ENCODE measurements around the gene LENEP.

LENEP gene

DNA sequence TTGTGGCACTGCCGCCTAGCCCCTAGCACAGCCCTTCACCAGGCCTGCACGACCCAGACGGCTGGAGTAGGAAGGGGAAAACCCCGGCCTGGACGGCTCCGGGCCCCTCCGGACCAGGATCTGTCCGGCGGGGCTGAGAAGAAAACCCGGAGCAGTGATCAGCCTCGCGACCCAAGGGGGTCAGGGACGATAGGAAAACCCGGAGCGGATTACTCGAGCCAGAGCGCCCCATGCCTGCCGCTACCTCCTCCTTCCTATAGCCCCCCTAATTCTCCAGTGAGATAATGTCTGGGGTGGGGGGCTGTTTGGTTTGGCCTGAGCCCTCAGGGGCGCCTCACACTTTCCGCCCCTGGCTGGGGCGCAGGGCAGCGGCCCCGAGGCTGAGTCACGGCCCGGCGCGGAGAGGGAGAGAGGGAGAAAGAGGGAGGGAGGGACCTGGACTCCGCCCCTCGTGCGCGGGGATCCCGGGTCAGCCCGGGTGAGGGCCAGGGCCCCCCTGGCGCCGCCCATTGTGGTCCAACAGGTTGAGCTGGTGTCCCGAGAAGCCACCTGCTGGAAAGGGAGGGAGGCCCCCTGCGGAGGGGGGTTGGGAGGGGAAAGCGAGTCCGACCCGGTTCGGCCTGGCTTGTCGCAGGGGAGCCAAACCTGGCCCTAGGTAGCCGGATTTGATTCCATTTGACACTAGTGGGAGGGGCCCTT is 7.5 kb downstream of the LENEP start:
- peak; percentile 91 for DNase-seq

DNA sequence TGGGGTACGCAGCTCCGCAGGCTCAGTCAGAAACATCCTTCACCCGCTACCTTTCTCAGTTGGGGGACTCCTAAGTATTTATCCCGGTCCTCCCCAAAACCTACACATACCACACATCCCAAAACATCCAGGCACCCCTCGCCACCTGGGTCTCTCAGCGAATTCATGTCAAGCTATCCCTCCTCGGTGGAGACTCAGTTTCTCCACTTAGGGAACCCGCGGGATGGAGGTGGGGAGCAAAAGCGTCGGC is 8.0 kb downstream of the LENEP start:
- DNase-seq, result no peak

GRCh38 chr1:155001675-155002463 is 8.5 kb downstream of the LENEP start:
- peak; percentile 100 for DNase-seq

DNA sequence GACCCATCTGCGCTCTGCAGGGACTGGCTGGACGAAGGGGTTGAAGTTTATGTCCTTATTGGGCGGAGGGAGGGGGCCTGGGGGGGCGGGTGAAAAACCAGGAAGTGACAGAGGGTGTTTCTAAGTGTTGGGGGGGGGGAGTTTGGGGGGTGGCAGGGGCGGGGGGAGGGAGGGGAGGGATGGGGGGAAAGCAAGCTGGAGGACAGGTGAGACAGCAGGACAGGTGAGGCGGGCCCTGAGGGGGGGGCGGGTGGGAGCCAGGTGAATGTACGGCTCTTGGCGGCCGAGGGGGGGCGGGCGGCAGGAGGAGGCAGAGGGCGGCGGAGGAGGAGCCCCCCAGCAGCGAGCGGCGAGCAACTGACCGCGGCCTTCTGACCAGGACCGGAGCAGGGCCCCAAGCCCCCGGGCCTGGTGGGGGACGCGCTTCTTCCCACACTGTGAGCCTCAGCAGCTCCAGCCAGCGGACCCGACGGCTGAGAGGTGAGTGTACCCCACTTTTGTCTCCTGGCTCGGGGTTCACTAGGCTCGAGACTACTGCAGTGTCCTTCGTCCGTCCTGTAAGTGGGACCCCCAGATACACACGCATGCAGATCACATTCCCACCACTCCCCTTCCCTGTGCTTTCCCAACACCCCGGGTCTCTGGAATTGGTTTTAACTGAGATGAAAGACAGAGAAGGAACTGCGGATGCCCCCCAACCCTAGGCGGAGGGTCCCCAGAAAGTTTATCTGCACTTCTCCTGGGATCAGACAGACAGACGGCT is 9.3 kb downstream of the LENEP start, which contains the start of gene ZBTB7B:
Gene ZBTB7B (plus strand): TSS at position 339 of the 763 bp plus-strand sequence. CDS start 11,859 bp downstream, outside the sequence.
- DNase-seq, result peak; percentile 72

DNA sequence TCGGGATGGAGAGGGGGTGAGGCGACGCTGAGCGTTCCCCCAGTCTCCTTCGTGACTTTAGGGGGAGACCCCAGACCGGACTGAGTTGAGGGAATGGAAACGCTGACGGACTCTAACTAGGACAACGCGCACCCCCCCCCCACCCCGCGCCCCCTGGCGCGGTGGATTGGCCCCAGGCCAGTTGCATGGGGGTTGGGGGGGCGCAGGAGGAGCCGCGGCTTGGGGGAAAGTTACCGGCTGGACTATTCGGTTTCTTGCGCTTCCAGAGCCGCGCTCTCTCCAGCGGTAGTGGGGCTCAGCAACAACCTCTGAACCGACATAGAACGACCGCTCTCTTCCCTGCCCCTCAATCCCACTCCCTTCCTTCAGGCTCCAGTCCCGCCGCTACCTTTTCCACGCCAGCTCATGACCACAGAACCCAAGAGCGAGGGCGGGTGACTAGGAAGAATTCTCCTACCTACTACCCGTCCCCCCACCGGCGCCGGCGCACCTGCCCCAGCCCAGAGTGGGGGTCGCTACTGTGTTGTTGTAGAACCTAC is 9.9 kb downstream of the LENEP start:
- peak; percentile 69 for DNase-seq

GRCh38 chr1:155003766-155004351 is 10.5 kb downstream of the LENEP start:
- DNase-seq, result no peak

GRCh38 chr1:155004352-155005075 is 11.1 kb downstream of the LENEP start:
- DNase-seq, result no peak

- DNase-seq, result no peak
Observed at GRCh38 chr1:155005076-155006011, 12.0 kb downstream of the LENEP start.

- no peak for DNase-seq
Observed at GRCh38 chr1:155006601-155007101, 13.3 kb downstream of the LENEP start.

DNA sequence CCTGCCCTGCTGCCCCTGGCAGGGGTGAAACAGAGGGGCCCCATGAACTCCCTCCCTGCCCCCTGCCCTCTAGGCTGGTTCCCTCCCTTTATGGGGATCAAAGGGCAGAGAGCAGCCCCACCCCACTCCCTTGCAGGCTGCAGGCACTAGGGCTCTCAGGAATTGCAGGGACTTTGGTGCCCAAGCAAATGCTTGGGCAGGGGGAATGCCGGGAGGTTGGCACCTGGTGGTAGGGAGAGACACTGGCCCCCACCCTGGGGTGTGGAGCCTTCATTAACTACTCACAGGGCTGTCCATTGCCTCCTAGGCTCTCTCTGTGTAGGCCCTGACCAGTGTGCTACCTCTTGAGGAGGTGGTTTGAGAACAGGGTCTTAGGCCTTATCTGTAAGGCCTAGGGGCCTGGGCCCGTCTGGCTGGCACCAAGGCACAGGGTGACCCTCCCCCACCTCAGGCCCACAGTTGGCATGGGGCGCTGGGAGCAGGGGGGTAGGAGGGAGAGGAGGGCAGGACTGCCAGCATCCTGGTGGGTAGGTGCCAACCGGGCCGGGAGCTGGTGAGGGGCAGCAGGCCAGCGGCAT is 14.0 kb downstream of the LENEP start:
- DNase-seq, result no peak

DNA sequence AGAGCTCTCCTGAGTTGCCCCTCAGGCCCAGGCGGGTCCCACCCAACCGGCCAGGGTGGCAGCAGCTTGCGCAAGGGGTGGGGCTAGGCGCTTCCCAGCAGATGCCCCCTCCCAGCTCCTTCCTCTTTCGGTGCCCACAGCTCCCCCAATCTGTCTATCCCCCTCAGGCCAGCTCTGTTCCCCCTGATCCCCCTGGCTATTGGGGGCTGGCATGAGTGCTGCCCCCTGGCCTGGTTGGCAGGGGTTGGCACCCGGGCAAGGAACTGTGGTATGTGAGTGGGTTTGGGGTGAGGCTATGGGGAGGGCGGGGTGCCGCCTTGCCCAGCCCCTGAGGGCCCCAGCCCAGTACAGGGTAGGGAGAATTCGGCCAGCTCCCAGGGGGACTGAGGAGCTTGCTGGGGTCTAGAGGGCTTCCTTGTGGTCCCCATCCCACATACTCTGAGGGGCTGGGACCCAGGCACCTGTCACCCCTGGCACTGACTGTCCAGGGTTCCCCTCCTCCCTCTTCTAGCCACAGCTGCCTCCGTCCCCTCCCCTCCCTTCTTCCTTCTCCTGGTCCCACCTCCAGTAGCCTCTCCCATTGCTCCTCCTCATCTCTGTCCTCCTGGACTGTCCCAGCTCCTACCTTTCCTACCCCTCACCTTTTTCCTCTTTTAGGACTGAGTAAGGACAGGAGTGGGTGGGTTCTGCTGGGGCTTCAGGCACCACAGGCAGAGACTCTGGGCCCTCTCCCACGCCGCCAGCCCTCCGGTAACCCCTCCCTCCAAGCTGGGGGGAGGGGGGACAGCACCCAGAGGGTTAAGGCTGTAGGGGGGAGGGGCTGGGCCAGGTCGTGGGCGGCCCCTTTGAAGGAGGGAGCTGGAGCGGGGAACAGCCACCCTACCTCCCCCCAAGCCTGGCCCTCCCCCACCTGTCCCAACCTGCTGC is 14.9 kb downstream of the LENEP start:
- DNase-seq, result no peak

DNA sequence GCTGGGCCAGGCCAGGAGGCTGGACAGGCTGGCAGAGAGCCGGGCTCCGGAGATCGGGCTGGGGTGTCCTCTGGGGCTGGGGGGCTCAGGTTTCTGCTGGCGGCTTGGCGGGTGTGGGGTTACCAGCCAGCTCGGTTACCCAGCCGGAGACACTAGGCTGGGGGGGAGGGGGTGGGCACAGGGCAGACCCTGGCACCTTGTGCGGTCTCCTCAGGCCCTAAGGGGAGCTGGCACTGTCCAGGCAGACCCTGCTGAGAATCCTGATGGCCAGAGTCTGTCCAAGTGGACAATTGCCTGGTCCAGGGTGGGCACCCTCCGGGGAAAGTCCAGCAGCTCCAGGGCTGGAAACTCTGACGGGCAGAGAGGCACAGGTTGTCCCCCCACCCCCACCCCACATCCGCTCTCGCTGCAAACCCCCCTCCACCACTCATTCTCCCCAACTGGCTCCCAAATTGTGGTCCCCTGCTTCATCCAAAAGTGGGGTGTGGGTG is 15.9 kb downstream of the LENEP start:
- DNase-seq, result no peak

DNA sequence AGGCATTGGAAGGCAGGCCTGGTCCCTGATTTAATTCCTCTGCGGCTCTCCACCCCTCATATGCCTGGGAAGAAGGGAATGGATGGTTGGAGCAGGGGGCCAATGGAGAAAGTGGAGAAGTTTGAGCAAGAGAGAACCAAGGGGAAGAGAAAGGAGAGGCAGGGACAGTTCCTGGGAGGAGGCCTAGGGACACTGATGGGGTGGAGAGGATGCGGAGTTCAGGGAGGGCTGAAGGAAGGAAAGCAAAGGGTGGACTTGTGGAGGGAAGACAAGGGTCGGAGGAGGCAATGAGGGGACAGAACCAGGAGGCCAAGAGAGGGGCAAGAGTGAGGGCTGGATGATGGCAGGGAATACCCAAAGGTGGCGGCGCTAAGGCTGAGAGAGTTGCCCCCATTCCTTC is 16.4 kb downstream of the LENEP start:
- no peak for DNase-seq

- no peak for DNase-seq
Observed at GRCh38 chr1:155010211-155010918, 17.0 kb downstream of the LENEP start.

DNA sequence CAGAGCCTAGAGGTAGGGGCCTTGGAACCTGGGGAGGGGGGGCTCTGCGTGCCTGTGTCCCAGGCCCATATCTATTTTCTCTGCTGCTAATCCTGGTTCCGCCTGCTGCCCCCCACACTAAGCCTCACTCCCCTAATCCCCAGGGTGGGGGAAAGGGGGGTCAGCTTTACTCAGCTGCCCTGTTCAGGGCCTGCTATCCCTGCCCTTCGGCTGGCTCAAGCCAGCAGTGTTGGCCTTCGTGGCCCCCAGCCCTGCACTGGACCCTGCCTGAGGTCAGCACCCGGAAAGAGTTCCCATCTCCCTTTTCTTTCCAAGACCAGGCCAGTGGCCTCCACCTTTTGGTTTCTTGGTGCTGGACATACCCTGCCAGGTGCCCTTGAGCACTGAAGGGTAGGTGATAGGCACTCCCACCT is 17.6 kb downstream of the LENEP start:
- DNase-seq, result no peak

DNA sequence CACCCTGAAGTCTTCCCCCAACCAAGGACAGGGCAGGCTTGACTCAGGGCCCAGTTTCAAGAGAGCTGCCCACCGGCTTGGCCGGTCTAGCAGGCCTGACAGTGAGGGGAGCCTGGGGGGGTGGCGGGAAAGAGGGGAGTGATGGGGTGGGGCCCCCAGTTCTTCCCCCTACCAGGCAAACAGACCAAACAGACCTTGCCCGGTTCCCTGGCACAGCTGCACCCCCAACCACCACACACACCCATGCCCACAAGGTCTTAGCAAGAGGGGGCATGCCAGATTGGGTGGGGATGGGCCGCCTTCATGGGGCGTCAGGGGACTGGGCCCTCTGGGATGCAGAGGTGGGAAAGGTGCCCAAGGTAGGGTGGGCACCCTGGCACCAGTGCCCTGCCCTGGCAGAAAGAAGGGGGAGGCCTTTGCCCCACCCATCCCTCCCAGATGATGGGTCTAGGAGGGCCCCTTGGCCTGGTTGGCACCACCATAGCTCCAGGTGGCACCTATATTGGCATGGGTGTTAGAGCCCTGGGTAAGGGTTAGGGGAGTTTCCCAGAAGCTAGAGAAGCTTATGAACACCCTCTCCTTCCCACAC is 18.1 kb downstream of the LENEP start:
- no peak for DNase-seq

DNA sequence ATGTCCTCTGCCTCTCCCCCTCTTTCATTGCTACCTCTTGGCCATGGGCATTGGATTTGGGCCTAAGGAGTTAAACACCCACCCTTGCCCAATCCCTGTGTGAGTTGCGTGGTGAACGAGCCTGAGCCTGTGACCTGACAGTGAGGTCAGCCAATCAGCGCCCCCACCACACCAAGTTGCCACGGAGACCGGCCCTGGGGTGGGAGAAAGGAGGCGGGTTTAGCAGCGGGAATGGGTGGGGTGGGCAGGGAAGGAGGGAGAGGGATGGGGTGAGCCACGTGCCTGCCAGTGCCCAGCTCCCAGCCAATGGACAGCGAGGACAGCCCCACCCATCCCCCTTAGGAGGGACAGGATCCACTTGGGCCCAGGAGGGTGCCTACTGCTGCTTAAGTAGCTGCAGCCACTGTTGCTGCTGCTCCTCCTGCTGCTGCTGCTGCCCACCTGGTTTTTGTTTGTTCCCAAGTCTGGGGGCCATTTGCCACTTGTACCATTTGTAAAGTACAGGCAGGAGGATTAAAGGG is 18.7 kb downstream of the LENEP start:
- DNase-seq, result no peak
